ENCODE measurements around the gene SPATA31E1. TPM values are rescaled to one million over a fixed set of nuclear protein-coding genes. Genes with fewer than 3 reads are reported as not detected.

The SPATA31E1 gene
- total RNA-seq, 1 experiment from 2014 or later = 0.04 TPM

DNA sequence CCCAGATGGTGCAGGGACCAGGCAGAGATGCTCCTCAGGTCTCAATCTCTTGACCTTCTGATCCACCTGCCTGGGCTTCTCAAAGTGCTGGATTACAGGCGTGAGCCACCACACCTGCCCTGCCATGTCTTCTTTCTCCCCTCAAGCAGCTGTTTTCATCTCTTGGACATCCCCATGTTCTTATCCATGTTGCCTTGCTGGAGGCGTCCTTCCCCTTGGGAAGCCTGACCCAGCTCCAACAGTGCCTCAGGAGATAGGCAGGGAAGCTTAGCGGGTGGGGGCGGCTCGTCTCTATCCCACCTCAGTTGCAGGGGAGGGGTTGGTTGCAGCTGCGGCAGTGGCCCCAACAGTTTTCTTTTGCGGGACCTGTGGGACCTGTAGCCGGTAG lies 24.7 kb upstream of the SPATA31E1 start:
- ChIA-PET POLR2A (interaction anchor here (0.7 kb wide), 1 partner anchor 155 kb away, joined by 3 read pairs; no protein-coding TSS in a partner anchor), CTCF (no interaction called here)
- ATAC-seq = no peak
- Mint-ChIP-seq H3K4me1 (peaks cover 13% of the 10 kb centered on the region), H3K36me3 (0 out of 2 replicates have a peak, but pooled peaks cover 5% of the 10 kb centered on the region), H3K27me3 (ENCODE audit: low read depth) (no peaks in the 10 kb centered on the region; the same call in 1 of the 2 replicates), H3K9me3 (peaks cover 32% of the 10 kb centered on the region), H3K27ac (no peak overlapping the region), H3K4me3 (no peak overlapping the region)
- no peak for DNase-seq (ENCODE audit: low spot score)
- TF ChIP-seq ETV6 (CRISPR knock-in tag; IDR thresholded peaks at IDR 0.05) (no peak), ESRRA (CRISPR knock-in tag; IDR thresholded peaks at IDR 0.05; ENCODE audit: borderline replicate concordance) (no peak), PRRX2 (CRISPR knock-in tag; IDR thresholded peaks at IDR 0.05) (no peak), OVOL2 (CRISPR knock-in tag; IDR thresholded peaks at IDR 0.05; ENCODE audit: borderline replicate concordance) (no peak)
- TF ChIP-seq, protein P1, sequence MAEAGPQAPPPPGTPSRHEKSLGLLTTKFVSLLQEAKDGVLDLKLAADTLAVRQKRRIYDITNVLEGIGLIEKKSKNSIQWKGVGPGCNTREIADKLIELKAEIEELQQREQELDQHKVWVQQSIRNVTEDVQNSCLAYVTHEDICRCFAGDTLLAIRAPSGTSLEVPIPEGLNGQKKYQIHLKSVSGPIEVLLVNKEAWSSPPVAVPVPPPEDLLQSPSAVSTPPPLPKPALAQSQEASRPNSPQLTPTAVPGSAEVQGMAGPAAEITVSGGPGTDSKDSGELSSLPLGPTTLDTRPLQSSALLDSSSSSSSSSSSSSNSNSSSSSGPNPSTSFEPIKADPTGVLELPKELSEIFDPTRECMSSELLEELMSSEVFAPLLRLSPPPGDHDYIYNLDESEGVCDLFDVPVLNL (CRISPR knock-in tag; IDR thresholded peaks at IDR 0.05; ENCODE audit: borderline replicate concordance, low read depth) = no peak
- TF ChIP-seq, protein P2, sequence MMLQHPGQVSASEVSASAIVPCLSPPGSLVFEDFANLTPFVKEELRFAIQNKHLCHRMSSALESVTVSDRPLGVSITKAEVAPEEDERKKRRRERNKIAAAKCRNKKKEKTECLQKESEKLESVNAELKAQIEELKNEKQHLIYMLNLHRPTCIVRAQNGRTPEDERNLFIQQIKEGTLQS (CRISPR knock-in tag; conservative IDR thresholded peaks at IDR 0.05) = no peak

DNA sequence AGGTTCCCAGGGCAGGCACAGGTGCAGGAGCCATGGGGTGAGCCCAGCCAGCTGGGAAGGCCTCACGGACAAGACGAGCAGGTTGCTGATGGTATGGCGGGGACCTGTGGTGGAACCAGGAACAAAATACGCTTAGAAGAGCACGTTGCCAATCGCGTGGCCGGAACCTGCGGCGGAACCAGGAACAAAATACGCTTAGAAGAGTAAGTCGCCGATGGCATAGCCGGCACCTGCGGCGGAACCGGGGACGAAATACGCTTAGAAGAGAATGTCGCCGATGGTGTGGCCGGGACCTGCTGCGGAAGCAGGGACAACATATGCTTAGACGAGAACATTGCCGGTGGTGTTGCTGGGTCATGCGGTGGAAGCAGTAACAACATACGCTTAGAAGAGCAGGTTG lies 23.5 kb upstream of the SPATA31E1 start:
- Mint-ChIP-seq H3K36me3 (0 out of 2 replicates have a peak, but pooled peaks cover 5% of the 10 kb centered on the region), H3K4me1 (peaks cover 13% of the 10 kb centered on the region), H3K27ac (no peak overlapping the region), H3K27me3 (ENCODE audit: low read depth) (no peaks in the 10 kb centered on the region; the same call in 1 of the 2 replicates), H3K4me3 (no peak overlapping the region), H3K9me3 (peaks cover 32% of the 10 kb centered on the region)
- POLR2A ChIA-PET = no interaction called here
- CTCF ChIA-PET = no interaction called here
- ATAC-seq = no peak
- no peak for DNase-seq (ENCODE audit: low spot score)
- TF ChIP-seq, protein P3, sequence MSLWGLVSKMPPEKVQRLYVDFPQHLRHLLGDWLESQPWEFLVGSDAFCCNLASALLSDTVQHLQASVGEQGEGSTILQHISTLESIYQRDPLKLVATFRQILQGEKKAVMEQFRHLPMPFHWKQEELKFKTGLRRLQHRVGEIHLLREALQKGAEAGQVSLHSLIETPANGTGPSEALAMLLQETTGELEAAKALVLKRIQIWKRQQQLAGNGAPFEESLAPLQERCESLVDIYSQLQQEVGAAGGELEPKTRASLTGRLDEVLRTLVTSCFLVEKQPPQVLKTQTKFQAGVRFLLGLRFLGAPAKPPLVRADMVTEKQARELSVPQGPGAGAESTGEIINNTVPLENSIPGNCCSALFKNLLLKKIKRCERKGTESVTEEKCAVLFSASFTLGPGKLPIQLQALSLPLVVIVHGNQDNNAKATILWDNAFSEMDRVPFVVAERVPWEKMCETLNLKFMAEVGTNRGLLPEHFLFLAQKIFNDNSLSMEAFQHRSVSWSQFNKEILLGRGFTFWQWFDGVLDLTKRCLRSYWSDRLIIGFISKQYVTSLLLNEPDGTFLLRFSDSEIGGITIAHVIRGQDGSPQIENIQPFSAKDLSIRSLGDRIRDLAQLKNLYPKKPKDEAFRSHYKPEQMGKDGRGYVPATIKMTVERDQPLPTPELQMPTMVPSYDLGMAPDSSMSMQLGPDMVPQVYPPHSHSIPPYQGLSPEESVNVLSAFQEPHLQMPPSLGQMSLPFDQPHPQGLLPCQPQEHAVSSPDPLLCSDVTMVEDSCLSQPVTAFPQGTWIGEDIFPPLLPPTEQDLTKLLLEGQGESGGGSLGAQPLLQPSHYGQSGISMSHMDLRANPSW (CRISPR knock-in tag; conservative IDR thresholded peaks at IDR 0.05; ENCODE audit: low read depth) = no peak
- TF ChIP-seq, protein P4, sequence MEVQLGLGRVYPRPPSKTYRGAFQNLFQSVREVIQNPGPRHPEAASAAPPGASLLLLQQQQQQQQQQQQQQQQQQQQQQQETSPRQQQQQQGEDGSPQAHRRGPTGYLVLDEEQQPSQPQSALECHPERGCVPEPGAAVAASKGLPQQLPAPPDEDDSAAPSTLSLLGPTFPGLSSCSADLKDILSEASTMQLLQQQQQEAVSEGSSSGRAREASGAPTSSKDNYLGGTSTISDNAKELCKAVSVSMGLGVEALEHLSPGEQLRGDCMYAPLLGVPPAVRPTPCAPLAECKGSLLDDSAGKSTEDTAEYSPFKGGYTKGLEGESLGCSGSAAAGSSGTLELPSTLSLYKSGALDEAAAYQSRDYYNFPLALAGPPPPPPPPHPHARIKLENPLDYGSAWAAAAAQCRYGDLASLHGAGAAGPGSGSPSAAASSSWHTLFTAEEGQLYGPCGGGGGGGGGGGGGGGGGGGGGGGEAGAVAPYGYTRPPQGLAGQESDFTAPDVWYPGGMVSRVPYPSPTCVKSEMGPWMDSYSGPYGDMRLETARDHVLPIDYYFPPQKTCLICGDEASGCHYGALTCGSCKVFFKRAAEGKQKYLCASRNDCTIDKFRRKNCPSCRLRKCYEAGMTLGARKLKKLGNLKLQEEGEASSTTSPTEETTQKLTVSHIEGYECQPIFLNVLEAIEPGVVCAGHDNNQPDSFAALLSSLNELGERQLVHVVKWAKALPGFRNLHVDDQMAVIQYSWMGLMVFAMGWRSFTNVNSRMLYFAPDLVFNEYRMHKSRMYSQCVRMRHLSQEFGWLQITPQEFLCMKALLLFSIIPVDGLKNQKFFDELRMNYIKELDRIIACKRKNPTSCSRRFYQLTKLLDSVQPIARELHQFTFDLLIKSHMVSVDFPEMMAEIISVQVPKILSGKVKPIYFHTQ (CRISPR knock-in tag; IDR thresholded peaks at IDR 0.05) = no peak
- TF ChIP-seq RELA (CRISPR knock-in tag; IDR thresholded peaks at IDR 0.05; ENCODE audit: borderline replicate concordance) (no peak), TCF7 (CRISPR knock-in tag; IDR thresholded peaks at IDR 0.05; ENCODE audit: low read depth) (no peak), ZBTB21 (CRISPR knock-in tag; IDR thresholded peaks at IDR 0.05; ENCODE audit: borderline replicate concordance) (no peak), ESRRA (CRISPR knock-in tag; IDR thresholded peaks at IDR 0.05; ENCODE audit: borderline replicate concordance) (no peak), HMGA2 (CRISPR knock-in tag; IDR thresholded peaks at IDR 0.05) (no peak), NR1H2 (CRISPR knock-in tag; IDR thresholded peaks at IDR 0.05) (no peak), FOXP1 (CRISPR knock-in tag; IDR thresholded peaks at IDR 0.05; ENCODE audit: borderline replicate concordance) (no peak), SOX15 (CRISPR knock-in tag; IDR thresholded peaks at IDR 0.05) (no peak), EMX1 (CRISPR knock-in tag; IDR thresholded peaks at IDR 0.05) (no peak), ZNF219 (CRISPR knock-in tag; IDR thresholded peaks at IDR 0.05; ENCODE audit: borderline replicate concordance) (no peak)
- TF ChIP-seq, protein P5, sequence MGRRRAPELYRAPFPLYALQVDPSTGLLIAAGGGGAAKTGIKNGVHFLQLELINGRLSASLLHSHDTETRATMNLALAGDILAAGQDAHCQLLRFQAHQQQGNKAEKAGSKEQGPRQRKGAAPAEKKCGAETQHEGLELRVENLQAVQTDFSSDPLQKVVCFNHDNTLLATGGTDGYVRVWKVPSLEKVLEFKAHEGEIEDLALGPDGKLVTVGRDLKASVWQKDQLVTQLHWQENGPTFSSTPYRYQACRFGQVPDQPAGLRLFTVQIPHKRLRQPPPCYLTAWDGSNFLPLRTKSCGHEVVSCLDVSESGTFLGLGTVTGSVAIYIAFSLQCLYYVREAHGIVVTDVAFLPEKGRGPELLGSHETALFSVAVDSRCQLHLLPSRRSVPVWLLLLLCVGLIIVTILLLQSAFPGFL (CRISPR knock-in tag; IDR thresholded peaks at IDR 0.05; ENCODE audit: borderline replicate concordance) = no peak
- TF ChIP-seq, protein P6, sequence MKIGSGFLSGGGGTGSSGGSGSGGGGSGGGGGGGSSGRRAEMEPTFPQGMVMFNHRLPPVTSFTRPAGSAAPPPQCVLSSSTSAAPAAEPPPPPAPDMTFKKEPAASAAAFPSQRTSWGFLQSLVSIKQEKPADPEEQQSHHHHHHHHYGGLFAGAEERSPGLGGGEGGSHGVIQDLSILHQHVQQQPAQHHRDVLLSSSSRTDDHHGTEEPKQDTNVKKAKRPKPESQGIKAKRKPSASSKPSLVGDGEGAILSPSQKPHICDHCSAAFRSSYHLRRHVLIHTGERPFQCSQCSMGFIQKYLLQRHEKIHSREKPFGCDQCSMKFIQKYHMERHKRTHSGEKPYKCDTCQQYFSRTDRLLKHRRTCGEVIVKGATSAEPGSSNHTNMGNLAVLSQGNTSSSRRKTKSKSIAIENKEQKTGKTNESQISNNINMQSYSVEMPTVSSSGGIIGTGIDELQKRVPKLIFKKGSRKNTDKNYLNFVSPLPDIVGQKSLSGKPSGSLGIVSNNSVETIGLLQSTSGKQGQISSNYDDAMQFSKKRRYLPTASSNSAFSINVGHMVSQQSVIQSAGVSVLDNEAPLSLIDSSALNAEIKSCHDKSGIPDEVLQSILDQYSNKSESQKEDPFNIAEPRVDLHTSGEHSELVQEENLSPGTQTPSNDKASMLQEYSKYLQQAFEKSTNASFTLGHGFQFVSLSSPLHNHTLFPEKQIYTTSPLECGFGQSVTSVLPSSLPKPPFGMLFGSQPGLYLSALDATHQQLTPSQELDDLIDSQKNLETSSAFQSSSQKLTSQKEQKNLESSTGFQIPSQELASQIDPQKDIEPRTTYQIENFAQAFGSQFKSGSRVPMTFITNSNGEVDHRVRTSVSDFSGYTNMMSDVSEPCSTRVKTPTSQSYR (CRISPR knock-in tag; IDR thresholded peaks at IDR 0.05) = no peak
- TF ChIP-seq, protein P7, sequence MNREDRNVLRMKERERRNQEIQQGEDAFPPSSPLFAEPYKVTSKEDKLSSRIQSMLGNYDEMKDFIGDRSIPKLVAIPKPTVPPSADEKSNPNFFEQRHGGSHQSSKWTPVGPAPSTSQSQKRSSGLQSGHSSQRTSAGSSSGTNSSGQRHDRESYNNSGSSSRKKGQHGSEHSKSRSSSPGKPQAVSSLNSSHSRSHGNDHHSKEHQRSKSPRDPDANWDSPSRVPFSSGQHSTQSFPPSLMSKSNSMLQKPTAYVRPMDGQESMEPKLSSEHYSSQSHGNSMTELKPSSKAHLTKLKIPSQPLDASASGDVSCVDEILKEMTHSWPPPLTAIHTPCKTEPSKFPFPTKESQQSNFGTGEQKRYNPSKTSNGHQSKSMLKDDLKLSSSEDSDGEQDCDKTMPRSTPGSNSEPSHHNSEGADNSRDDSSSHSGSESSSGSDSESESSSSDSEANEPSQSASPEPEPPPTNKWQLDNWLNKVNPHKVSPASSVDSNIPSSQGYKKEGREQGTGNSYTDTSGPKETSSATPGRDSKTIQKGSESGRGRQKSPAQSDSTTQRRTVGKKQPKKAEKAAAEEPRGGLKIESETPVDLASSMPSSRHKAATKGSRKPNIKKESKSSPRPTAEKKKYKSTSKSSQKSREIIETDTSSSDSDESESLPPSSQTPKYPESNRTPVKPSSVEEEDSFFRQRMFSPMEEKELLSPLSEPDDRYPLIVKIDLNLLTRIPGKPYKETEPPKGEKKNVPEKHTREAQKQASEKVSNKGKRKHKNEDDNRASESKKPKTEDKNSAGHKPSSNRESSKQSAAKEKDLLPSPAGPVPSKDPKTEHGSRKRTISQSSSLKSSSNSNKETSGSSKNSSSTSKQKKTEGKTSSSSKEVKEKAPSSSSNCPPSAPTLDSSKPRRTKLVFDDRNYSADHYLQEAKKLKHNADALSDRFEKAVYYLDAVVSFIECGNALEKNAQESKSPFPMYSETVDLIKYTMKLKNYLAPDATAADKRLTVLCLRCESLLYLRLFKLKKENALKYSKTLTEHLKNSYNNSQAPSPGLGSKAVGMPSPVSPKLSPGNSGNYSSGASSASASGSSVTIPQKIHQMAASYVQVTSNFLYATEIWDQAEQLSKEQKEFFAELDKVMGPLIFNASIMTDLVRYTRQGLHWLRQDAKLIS (CRISPR knock-in tag; IDR thresholded peaks at IDR 0.05; ENCODE audit: borderline replicate concordance) = no peak

Data from WTC11 (cell line).